C1 segment of cervical spinal cord (tissue), 14 donors: ENCODE data around the gene UBE2N.

Experiments used
- DNase-seq, 14 donors: peaks; one replicate each; lab custom pipeline; 2025; lab: John Stamatoyannopoulos, UW

UBE2N gene, protein sequence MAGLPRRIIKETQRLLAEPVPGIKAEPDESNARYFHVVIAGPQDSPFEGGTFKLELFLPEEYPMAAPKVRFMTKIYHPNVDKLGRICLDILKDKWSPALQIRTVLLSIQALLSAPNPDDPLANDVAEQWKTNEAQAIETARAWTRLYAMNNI

DNA sequence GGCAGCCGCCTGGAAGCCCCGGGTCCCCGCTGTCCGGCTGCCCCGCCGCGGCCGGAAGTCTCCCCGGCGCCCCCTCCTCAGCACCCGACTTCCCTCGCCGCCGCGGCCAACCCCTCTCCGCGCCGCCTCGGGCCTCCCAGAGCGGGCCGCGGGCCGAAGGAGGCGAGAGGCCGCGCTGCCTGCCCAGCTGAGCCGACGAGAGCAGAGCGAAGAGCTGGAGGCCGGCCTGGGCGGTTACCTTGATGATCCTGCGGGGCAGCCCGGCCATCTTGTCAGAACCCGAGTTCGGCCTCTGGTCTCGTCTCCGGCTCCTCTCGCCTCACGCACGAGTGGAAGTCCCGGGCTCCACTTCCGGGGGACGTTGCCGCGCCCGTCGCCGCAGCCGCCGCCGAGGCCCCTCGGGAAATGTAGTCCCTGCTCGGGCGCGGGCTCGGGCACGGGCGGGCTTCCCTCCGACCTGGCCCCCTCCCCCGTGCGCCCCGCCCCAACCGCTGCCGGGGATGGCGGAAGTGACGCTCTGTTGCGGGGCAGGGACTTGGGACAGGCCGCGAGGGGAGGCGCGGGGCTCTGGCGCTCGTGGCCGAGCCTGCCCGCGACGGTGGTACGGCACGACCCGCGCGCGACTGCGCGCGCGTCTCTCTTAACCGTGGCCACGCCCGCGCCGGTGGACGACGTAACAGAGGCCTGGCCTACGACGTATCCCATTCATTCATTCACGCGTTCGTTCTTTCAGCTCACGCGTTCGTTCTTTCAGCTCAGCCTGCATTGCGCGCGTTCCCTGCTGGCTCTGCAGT is at the start of gene UBE2N:
Gene UBE2N (minus strand): TSS at position 331 of the 794 bp plus-strand sequence. CDS start 63 bp downstream, at position 268.
- DNase-seq, result peak; percentile 75 to 99 (median 94)

DNA sequence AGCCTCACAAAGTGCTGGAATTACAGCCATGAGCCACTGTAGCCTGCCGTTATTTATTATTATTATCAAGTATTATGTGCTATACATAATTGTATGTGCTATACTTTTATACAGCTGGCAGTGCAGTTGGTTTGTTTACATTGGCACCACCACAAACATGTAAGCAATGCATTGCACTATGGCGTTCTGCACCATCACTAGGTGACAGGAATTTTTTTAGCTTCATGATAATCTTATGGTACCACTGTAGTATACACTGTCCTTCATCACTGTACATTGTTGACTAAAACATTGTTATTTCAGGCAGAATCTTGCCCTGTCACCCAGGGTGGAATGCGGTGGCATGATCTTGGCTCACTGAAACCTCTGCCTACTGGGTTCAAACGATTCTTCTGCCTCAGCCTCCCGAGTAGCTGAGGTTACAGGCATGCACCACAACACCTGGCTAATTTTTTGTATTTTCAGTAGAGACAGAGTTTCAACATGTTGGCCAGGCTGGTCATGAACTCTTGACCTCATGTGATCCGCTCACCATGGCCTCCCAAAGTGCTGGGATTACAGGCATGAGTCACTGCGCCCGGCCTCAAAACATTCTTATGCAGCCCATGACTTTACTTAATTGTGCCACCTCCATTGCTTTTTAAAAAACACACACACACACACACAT is 42.7 kb upstream of the UBE2N start:
- DNase-seq, result no peak

DNA sequence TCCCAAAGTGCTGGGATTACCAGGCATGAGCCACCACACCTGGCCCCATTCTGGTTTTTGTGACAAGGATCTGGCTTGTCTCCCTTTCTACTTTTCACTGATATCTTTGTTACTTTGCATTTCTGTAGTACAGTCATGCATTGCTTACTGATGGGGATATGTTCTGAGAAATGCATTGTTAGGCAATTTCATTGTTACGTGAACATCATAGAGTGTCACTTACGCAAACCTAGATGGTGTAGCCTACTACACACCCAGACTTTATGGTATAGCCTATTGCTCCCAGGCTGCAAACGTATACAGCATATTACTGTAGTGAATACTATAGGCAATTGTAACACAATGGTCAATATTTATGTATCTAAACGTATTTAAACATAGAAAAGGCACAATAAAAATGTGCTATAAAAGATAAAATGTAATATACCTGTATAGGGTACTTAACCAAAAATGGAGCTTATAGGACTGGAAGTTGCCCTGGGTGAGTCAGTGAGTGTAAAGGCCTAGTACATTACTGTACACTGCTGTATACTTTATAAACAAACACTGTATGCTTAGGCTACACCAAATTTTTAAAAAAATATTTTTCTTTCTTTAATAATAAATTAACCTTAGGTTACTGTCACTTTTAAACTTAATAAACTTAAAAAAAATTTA is 41.5 kb upstream of the UBE2N start:
- DNase-seq, result no peak

DNA sequence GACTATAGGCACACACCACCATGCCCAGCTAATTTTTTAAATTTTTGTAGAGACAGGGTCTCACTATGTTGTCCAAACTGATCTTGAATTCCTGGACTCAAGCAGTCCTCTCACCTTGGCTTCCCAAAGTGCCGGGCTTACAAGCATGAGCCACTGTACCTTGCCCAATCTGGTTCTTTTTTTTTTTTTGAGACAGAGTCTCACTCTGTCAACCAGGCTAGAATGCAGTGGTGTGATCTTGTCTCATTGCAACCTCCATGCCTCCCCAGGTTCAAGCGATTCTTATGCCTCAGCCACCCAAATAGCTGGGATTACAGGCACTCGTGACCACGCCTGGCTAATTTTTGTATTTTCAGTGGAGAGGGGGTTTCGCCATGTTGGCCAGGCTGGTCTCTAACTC is 41.0 kb upstream of the UBE2N start:
- no peak for DNase-seq

DNA sequence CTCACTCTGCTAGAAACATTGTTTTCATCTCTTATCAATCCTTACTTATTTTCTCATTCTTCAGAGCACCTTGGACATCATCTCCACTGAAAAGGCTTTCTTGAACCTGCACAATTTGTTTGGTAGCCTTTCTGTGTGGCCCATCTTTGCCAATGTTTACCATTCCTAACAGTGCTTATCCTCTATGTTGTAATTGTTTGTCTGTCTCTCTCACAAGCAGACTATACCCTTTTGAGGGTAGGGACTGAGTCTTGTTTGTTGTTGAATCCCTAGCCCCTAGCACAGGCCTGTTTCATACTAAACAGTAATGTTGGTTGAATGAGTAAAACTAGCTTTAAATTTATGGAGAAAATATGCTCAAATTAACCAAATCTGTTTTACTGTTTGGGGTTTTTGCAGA is 34.8 kb upstream of the UBE2N start:
- no peak for DNase-seq

DNA sequence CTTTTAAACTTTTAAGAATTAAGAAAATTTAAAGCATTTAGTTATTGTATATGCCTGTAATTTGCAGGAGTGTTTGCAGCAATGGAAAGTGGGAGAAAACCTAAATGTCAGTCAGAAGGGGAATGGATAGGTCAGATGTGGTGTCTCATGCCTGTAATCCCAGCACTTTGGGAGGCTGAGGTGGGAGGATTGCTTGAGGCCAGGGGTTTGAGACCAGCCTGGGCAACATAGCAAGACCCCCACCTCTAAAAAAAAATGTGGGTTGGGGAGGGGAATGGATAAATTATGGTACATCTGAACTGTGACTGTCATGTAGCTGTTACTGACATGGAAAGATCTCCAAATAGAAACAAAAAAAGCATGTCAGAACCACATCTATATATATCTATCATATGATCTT is 27.6 kb upstream of the UBE2N start:
- DNase-seq, result no peak

DNA sequence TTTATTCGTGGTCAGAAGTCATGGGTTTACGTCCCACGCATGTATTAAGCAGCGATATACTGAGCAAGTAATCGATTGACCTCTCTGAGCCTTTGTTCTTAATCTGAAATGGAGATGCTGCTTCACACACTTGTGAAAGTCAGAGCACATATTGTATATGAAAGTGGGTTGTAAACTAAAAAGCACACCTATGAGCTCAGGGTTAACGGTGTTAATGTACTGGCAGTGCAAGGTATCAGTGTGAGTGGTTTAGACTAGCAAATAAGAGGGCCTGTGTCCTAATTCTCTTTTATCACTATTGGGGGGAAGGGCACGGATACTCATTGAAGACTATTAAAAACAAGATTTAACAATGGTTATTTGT is 26.2 kb upstream of the UBE2N start:
- DNase-seq, result no peak

DNA sequence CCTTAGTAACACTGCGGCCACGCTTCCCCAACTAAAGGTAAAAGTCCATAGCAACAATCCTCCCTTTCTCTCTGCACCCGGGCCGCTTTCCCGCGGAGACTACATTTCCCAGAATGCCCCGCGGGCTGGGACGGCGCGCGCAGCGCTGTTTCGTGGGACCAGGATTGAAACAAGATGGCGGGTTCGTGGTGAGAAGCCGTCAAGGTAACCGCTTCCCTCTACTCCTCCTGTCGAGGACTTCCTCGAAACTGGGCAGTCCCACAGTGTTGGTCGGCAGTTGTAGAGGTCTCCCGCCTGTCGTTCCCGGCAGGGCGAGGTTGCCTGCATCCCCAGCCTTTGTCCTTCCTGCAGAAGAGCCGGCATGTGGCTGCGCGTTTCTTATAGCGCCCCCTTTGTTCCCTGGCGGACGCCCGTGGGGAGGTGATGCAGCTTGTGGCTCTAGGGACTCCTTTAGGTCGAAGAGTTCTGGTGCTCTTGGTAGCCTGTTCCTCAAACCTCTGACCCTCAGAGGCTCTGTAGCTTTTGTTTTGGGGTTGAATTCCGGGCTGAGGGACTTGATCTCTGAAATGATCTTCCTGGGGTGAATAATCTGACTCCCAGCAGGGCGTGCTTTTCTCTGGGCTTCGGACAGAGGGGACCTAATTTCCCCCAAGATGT is 25.7 kb upstream of the UBE2N start, which contains the start of gene MRPL42:
Gene MRPL42 (plus strand): TSS at position 164 of the 657 bp plus-strand sequence. CDS start 1,772 bp downstream, outside the sequence.
- DNase-seq, result peak; percentile 53 to 91 (median 83)

DNA sequence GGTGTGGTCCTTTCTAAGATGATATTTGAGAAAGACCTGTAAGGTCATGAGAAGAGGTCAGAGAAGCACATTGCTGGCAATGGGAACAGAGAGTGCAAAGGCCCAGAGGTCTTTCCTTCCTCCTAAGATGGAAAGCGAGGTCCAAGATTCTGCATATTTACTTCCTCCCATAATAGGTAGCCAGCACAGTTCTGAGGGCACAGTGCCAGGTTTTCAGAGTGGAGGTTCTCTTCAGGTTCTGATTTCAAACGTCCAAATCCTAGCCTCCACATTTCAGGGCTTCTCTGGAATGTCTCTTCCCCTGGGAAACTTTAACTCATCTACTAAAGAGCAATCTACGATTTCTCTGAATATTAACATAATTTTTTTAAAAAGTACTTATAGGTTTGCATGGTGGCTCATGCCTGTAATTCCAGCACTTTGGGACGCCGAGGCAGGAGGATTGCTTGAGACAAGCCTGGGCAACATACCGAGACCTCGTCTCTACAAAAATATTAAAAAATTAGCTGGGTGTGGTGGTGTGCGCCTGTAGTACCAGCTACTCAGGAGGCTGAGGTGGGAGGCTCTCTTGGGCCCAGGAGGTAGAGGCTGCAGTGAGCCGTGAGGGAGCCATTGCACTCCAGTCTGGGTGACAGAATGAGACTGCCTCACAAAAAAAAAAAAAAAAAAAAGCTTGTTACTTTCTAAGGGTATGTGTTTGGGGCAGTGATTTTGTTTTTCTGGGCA is 25.0 kb upstream of the UBE2N start:
- peak in 1 of 14 donors; percentile 3 for DNase-seq

DNA sequence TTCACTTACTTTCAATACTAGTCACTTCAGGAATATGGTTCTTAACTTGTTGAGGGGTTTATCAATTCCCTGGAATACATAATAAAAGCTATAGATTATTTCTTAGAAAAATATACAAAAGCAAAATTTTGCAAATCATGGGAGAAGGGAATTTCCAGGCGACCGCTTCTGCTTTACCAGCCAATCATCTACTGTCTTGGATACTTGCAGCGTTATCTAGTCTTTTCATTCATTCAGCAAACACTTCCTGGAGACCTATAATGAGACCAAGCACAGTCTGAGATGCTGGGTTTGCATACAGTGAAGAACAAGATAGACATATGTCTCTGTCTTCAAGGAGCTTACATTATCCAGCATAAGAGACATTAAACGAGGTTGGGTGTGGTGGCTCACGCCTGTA is 24.1 kb upstream of the UBE2N start:
- no peak for DNase-seq

DNA sequence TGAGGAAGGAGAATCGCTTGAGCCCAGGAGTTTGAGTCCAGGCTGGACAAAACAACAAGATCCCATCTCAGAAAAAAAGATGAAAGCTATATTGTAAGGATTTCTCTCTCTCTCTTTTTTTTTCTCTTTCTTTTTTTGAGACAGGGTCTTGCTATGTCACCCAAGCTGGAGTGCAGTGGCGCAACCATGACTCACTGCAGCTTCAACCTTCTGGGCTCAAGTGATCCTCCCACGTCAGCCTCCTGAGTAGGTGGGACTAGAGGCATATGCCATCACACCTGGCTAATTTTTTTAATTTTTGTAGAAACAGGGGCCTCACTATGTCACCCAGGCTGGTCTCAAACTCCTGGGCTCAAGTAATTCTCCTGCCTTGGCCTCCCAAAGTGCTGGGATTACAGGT is 19.8 kb upstream of the UBE2N start:
- no peak for DNase-seq

DNA sequence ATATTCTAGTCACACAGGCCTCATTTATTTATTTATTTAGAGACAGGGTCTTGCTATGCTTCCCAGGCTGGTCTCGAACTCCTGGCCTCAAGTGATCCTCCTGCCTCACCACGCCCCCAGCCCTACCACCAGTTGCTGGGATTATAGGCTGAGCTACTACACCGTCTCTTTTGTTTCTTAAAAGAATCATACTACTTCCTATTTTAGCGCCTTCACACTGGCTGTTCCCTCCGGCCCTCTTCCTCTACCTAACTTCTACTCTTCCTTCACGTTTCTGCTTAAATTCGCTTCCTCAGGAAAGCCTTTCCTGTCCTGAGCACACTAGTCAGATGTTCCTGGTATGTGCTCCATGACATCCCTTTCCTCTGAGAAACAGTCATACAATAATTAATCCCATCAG is 19.2 kb upstream of the UBE2N start:
- no peak for DNase-seq

DNA sequence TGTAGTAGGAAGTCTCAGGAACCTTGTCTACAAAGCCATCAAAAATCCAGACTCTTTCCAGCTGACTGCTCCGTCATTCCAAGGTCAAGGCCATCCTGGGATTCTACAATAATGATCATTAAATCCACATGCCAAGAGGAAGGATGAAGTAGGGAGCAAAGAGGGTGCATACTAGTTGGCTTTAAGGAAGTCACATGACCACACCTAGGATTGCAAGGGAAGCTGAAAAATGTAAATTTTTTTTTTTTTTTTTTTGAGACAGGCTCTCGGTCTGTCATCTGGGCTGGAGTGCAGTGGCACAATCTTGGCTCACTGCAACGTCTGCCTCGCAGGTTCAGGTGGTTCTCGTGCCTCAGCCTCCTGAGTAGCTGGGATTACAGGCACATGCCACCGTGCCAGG is 18.3 kb upstream of the UBE2N start:
- no peak for DNase-seq

DNA sequence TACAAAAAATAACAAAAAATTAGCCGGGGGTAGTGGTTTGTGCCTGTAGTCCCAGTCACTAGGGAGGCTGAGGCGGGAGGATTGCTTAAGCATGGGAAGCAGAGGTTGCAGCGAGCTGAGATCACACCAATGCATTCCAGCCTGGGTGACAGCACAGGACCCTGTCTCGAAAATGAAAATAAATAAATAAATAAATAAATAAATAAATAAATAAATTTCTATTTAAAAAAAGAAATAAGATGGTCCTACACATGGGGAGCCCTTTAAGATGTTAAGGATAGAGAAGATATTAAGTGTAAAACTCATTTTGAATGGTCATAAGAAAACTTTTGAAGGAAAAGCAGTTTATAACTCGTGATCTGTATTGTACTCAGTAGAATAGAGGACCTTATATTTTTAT is 17.4 kb upstream of the UBE2N start:
- DNase-seq, result no peak

DNA sequence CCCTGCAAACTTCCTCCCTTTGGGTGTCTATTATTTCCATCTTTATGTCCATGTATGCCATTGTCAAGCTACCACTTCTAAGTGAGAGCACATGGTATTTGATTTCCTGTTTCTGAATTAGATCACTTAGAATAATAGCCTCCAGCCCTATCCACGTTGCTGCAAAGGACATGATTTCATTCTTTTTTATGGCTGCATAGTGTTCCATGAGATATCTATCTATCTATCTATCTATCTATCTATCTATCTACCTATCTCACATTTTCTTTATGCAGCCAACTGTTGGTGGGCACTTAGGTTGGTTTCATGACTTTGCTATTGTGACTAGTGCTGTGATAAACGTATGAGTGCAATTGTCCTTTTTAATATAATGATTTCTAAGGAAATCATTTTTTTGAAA is 14.3 kb upstream of the UBE2N start:
- no peak for DNase-seq

DNA sequence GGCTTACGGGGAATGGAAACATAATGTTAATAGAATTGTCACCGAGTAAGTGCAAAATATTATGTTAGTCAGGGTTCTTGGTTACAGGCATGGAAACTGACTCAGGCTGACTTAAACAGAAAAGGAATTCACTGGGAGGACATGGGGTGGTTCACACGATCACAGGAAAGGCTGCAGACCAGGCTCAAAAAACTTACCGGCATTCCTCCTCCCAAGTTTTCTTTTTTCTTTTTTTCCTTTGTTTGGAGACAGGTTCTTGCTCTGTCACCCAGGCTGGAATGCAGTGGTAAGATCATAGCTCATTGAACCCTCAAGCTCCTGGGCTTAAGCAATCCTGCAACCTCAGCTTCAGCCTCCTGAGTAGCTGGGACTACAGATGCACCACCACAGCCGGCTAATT is 11.9 kb upstream of the UBE2N start:
- no peak for DNase-seq

DNA sequence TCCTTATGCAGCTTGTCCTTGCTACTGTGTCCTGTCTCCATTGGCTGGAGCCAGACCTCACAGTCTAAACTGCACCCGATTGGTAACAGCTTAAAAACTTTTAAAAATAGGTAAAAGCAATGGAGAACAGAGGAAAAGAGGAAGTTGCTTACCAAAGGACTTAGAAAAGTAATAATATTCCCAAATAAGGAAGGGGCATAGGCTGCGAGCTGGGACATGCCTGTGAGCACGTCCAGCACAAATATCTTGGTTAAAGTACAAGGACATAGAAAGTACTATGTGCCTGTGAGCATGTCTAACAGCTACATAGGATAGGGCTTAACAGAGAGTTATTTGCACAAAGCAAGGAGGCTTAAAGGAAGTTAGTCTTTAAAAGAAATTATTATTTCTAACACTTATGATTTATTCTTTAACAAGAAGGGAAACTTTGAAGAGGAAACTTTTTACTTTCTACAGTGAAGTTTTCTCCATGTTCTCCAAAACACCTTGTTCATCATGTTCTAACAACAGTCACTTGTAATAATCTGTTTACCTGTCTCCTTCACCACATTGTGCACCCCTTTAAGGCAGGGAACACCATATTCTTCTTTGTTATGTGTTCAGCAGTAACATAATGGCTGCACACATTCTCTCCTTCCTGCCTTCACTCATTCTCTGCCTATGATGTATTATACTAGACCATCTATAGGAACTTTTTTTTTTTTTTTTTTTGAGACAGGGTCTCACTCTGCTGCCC is 9.8 kb upstream of the UBE2N start:
- DNase-seq, result no peak

DNA sequence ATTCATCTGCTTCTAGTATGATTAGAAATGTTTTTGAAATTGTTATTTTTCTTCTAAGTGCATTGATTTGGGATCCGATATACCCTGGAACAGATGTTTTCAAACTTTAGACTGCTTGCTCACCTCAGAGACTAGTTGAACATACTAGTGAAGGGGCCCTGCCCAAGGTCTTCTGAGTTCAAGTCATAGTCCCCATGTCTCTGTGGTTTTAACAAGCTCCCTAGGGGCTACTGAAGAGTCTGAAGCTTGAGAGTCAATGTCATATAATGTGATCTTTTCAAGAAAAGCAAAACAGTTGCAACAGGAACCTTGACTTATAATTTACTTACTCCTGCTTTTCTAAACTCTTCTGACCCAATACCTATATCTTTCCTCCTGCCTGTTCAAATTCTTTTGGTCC is 7.5 kb upstream of the UBE2N start:
- DNase-seq, result no peak

DNA sequence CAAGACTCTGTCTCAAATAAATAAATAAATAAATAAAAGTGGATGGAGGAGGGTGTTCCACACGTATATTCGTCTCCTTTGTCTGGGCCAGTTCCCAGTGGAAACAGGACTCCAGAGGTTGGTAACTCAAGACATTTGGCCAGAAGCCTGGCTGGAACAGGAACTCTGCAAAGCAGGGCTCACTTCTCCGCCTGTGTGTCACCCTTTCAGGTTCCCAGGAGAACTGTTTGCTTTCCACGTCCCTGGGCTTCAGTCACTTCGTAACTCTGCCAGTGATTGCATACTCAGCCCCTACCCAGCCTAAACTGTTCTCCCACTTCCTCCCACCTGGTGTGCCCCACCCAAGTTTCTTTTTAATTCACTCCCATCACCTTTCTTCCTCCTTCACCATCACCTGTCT is 7.0 kb upstream of the UBE2N start:
- no peak for DNase-seq

DNA sequence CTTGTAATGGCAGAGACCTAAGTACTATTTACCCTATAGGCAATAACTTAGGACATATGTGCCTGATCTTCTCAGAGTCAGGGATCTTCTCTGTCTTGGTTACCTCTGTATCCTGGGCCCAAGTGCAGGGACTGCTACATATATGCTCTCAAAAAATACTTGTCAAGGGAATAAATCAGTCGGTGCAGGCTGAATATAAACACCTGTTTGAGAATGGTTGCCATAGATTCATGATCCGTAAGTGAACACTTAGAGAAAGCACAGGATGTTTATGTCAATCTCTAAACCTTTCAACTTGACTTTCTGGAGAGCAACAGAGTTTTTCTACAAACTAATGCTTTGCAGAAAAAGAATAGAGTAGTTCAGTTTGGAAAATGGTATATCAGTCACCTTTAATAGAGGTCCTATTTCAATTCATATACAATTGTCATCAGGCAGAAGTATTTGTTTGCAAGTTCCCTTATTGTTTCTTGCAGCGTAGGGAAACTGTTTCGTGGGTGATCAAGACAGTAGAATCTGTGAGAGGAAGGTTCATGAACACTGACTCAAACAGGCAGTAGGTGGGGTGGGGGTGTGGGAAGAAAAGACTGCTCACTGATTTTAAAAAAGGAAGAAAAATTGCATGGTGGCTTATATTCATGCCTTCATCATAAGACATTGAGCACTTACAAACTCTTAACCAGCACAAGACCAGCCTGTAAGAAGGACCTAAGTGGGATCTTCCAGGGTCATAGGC is 6.0 kb upstream of the UBE2N start:
- no peak for DNase-seq
